Measurements from ENCODE around the gene MBTPS1.
"Not testable (repeated sequence)": the region's sequence is repeated elsewhere in the genome, so short reads cannot be mapped to it uniquely, and the experiment has no call there.

The MBTPS1 gene

DNA sequence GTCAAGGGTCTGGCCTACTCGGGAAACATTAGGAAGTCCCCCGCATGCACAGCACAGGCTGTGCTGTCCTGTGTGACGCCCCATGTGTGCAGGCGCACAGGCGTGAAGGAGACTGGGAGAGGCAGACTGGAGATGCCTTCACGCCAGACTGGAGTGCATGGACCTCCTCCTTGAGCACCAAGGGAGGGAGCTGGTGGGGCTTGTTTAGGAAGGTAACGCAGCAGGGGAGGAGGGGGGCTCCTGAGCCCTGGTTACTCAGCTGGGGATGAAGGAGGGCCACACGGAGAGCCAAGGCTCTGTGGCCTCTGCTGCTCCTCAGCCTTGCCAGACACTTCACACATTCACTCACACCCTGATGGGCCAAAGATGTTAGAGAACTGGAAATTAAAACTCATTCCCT lies 20.5 kb upstream of the MBTPS1 start:
- DNase-seq (ENCODE audit: low spot score), result no peak

GRCh38 chr16:84136331-84137125 lies 19.8 kb upstream of the MBTPS1 start:
- no peak for DNase-seq (ENCODE audit: low spot score)

- no peak for DNase-seq (ENCODE audit: low spot score)
Observed at GRCh38 chr16:84132527-84133285, 16.0 kb upstream of the MBTPS1 start.

DNA sequence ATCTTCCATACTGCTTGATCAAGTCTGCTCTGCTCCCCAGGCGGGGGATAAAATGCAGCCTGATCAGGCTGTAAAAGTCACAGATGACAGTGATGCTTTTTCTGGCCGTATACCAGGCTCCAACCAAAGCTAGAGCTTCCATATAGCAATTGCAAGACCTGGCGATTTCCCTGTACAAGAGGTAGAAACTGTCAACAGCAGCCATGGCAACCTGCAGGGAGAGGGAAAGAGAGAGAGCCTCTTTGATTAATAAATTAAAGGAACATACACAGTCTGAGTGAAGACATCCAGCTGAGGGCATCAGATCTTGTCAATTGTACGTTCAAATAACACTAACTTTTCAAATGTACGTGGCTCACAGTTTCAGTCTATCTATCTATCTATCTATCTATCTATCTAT lies 14.4 kb upstream of the MBTPS1 start:
- DNase-seq (ENCODE audit: low spot score), result no peak

DNA sequence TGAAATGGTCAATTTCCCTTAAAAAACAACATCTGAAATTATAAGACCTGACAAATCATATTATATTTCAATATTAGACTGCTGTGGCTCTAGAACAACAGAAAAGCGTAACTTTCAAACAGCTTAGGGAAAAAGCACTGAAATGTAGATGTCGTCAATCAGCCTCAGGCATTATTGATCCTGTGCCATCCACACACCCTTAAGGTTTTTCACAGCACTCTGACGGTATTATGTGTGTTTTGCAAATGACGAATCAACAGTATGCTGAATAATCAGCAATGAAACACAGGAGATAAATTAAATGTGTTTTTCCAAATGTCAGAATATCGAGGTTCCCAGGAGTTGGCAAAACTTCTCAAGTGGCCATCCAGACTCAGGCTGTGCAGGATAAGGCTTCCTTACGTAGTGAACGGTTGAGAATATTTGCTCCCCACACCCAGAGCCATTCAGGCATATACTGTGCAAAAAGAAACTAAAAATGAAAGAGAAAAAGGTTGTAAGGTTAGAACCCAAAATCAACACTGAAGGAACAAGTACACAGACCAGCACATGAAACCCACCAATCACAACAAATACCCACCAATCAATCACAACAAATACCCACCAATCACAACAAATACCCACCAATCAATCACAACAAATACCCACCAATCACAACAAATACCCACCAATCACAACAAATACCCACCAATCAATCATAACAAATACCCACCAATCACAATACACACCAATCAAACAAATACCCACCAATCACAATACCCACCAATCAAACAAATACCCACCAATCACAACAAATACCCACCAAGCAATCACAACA lies 7.7 kb upstream of the MBTPS1 start:
- DNase-seq (ENCODE audit: low spot score), result no peak

DNA sequence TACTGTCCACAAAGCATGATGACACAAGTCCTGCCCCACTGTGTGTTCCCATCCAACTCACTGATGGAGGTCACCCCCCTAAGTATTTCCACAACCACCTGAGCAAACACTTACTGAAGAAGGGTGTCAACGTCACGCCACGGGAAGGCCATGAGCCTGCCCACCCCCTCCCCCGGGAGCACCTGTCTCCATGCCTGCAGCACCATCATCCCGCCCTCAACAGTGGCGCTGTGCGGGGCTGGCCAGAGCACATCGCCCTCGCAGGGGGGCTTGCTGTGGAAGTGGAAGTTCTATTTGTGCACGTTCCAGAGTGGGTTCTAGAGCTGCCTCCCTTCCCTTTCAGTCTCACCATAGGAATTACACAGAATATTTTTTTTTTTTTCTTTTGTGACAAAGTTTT lies 4.3 kb upstream of the MBTPS1 start:
- DNase-seq (ENCODE audit: low spot score), result no peak

DNA sequence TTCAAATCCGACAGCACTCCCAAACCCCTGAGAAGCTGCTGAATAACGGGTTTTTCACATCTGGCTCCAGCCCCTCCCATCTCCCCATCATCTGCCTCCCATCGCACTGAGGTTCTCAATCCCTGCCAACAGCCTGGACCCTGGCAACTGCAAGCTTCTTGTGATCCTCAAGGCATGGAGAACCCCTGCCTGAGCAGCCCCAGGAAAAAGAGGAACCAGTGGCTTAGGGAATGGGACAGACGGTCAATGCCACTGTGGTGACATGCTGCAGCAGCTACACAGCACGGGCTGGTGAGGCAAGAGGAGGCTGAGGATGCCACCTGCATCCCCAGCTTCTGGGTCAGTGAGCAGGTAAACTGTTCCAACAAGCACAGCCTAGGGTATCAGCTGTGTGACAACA lies 3.3 kb upstream of the MBTPS1 start:
- no peak for DNase-seq (ENCODE audit: low spot score)

DNA sequence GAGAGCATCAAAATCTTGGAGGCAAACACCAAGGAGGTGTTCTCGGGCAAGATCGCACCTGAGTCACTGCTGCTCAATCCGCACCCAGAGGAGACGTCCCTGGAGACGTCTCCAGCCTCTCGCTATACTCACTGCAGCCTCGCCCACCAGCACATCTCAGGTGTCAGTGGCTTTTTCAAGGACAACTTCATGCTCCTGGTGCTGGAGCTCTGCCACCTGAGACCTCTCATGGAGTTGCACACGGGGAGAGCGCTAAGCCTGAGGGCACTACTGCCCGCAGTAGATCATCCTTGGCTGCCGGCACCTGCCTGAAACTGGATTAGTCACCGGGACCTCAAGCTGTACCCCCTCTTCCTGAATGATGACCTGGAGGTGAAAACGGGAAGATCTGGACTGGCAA lies 2.6 kb upstream of the MBTPS1 start:
- no peak for DNase-seq (ENCODE audit: low spot score)

DNA sequence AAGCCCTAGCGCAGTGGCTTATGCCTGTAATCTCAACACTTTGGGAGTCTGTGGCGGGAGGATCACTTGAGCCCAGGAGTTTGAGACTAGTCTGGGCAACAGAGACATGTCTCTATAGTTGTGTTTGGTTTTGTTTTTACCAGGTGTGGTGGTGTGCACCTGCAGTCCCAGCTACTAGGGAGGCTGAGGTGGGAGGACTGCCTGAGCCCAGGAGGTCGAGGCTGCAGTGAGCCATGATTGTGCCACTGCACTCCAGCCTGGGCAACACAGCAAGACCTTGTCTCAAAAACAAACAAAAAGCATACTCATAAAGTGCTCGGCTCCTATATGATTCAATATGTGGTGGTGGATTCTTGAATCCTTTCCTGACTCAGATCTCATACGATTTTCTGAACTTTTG lies 1.6 kb upstream of the MBTPS1 start:
- not testable (repeated sequence) for DNase-seq (ENCODE audit: low spot score)

DNA sequence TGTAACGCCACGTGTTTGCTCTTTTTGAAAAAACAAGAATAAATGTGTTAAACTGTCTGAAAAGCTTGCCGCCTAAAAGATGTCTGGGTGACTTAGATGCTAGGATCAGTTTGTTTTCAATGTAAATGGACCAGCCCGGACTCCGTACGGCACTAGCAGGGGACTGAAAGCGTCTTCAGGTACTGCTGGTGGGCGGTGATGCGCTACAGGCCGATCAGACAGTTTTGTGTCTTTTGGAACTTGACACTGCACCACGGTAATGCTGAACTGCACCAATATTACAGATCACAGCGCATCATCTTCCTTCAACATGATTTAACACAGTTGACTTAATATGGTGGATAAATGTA lies 727 bp upstream of the MBTPS1 start:
- peak; percentile 32 for DNase-seq (ENCODE audit: low spot score)

- peak; percentile 60 for DNase-seq (ENCODE audit: low spot score)
Observed at GRCh38 chr16:84115919-84116719, 623 bp downstream of the MBTPS1 start.

- DNase-seq (ENCODE audit: low spot score), result not testable (repeated sequence)
Observed at GRCh38 chr16:84111949-84112348, 4.8 kb downstream of the MBTPS1 start.

- no peak for DNase-seq (ENCODE audit: low spot score)
Observed at GRCh38 chr16:84111525-84111924, 5.2 kb downstream of the MBTPS1 start.

DNA sequence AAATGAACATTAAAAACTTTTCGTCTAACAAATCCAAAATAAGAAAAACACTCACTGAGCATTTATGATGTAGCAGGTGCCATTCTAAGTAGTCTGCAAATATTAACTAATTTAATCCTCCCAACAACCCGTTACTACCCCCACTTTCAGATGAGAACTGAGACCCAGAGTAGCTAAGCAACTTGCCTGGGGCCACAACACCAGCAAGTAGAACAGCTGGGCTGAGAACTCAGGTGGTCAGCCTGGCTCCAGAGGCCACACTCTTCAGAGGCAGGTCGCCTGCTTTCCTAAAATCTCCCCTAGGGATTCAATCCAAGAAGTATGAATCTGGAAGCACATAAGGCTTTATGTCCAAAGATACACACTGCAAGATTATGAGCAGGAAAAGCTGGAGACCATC lies 6.2 kb downstream of the MBTPS1 start:
- DNase-seq (ENCODE audit: low spot score), result no peak

GRCh38 chr16:84109598-84110335 lies 7.0 kb downstream of the MBTPS1 start:
- DNase-seq (ENCODE audit: low spot score), result no peak

- DNase-seq (ENCODE audit: low spot score), result no peak
Observed at GRCh38 chr16:84107921-84108320, 8.8 kb downstream of the MBTPS1 start.

DNA sequence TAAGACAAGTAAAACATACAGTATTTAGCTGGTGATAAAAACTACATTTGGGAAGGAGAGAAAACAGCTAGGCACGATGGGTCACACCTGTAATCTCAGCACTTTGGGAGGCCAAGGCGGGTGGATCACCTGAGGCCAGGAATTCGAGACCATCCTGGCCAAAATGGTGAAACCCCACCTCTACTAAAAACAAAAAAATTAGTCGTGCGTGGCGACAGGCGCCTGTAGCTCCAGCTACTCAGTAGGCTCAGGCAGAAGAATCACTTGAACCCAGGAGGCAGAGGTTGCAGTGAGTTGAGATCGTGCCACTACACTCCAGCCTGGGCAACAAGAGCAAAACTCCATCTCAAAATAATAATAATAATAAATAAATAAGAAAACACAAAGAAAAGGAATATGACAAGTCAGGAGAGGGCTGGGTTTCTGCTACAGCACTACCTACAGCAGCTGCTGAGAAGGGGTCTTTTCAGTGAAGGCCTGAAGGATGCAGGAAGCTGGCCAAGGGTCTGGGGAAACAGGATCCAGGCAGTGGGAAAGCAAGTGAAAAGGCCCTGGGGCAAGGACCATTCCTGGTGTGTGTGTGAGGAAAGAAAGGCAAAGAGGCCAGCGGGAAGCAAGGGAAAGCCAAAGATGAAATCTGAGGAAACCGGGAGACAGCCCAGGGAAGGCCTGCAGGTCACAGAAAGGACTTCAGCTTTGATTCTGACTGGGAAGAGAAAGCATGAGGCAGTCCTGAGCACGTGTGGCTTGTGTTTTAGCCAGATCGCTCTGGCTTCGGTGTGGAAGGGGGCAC lies 10.6 kb downstream of the MBTPS1 start:
- no peak for DNase-seq (ENCODE audit: low spot score)

DNA sequence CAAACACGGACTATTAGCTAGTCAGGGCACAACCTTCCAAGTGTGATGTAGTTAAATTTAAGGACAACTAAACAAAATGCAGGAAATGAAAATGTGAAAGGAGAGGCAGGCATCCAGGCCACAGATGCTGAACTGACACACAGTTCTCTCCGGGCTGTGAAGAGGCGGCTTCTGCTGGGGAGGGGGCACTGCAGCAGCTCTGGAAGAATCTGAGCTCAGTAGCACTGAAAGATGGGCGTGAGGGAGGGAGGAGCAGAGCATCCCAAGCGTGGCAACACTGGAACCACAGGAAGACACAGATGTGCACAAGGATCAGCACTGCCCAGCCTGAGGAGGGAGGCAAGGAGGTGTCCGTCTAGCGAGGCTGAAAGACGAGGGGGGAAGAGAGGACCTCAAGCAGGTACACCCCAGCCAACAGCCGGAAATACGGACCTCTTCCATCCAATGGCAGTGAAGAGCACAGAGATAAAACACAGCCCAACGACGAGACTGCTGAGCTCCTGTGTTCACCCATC lies 11.4 kb downstream of the MBTPS1 start:
- no peak for DNase-seq (ENCODE audit: low spot score)

- no peak for DNase-seq (ENCODE audit: low spot score)
Observed at GRCh38 chr16:84104231-84104630, 12.5 kb downstream of the MBTPS1 start.

DNA sequence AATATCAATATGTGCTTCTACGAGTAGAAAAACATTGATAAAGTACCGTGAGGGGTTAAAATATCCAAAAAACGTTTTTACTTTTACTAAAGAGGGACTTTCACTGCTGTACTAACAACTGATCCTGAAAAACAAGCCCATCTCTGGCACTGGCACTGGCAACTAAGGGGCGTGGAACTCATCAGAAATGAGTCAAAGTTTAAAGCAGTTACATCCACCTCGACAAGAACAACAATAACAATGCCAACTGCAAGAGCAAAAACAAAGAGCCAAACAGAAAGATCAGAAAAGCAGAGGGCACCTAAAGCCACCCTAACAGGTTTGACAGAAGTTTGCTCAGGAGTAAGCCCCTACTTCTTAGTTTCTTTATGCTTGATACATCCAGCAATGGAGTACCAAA lies 13.1 kb downstream of the MBTPS1 start:
- DNase-seq (ENCODE audit: low spot score), result no peak

Data from CD4-positive, alpha-beta T cell treated with Interleukin-2 at 100 ng/mL for 4 hours (primary cell).